Sigmoid colon (tissue), 4 donors: ENCODE results near the gene DHX58.

ENCODE experiments used
- CTCF ChIP-seq, 4 experiments: fragments of 450-650 bp in 3 of 4; fragments of 200-600 bp in 1 of 4; IDR thresholded peaks; one replicate each; pipeline ENCODE4 v1.5.1; 2016 to 2019; ENCODE audit warnings: antibody characterized with exemption in 4 of 4, mild to moderate bottlenecking in 3 of 4, moderate library complexity in 2 of 4
- POLR2A ChIP-seq, 2 donors: fragments of 450-650 bp; IDR thresholded peaks; one replicate each; pipeline ENCODE4 v1.6.1; 2016; ENCODE audit warnings: antibody characterized with exemption in 2 of 2, mild to moderate bottlenecking in 2 of 2, moderate library complexity in 2 of 2
- POLR2AphosphoS5 ChIP-seq, 4 donors: sonication (generic); formaldehyde crosslinking; IDR thresholded peaks; one replicate each; pipeline ENCODE4 v1.6.1; 2017; ENCODE audit warnings: antibody characterized with exemption in 4 of 4

- TF ChIP-seq CTCF (IDR thresholded peaks at IDR 0.05), result no peak
- TF ChIP-seq POLR2AphosphoS5 (IDR thresholded peaks at IDR 0.05), result no peak
- TF ChIP-seq POLR2A (IDR thresholded peaks at IDR 0.05), result no peak
These were observed 22.6 kb upstream of the DHX58 start for GRCh38 chr17:42135151-42135550.
